Measurements from ENCODE around the gene SCRN2. TPM values are rescaled to one million over a fixed set of nuclear protein-coding genes. Genes with fewer than 3 reads are reported as not detected.

The SCRN2 gene
- total RNA-seq, 1 experiment from 2014 or later: 39.6 TPM

- DNase-seq (ENCODE audit: low read depth): no peak
Measured at GRCh38 chr17:47847341-47848197, 6.5 kb upstream of the SCRN2 start.

DNA sequence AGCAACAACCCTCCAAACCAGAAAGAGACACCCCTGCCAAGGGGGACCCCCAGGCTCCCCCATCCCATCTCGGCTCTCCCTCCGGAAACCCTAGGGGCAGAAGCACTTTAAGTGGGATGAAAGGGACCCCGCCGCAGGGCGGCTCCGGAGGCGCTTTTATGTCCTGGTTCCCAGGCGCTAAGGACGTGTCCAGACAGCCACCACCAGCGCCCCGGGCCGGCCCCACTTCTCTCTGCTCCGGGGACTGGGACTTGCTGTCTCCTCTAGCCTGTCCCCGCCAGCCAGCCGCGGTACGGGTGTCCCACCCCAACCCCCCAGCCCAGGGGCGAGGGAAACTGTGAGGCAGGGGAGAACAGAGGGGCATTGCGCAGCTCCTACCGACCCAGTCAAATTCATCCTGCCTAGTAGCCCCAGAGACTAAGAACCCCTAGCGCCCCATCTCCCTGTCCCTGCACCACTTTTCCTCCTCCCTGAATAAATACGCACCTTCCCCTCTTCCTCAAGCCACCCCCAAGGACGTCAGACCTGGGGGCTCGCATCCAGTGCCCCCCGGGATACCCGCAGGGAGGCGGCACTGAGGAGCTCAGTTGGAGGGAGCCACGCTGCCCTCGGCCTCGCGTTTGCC is 5.8 kb upstream of the SCRN2 start:
- no peak for DNase-seq (ENCODE audit: low read depth)

GRCh38 chr17:47845716-47846075 is 4.6 kb upstream of the SCRN2 start:
- no peak for DNase-seq (ENCODE audit: low read depth)

- peak; percentile 25 for DNase-seq (ENCODE audit: low read depth)
Measured at GRCh38 chr17:47844814-47845715, 4.0 kb upstream of the SCRN2 start.

DNA sequence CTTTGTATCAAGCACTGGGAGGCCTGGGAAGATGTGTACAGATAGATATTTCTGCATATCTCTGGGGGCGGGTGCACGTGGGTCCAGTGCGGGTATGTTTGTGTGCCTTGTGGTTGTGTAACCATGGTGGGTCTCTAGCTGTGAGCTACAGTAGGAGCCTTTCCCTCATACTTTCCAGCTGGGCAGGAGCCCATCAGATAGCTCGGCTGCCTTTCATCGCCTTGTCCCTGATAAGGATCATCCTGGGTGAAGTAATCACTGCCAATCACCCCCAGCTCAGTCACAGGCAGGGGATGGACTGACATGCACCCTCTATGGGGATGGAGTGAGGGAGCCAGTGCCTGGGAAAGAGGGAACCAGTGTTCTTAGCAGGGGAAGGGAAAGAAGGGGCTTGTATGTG is 3.2 kb upstream of the SCRN2 start:
- DNase-seq (ENCODE audit: low read depth): no peak

GRCh38 chr17:47843391-47843730 is 2.3 kb upstream of the SCRN2 start:
- DNase-seq (ENCODE audit: low read depth): no peak

- DNase-seq (ENCODE audit: low read depth): no peak
Measured at GRCh38 chr17:47841488-47842291, 617 bp upstream of the SCRN2 start.

GRCh38 chr17:47840001-47840741 is 902 bp downstream of the SCRN2 start:
- no peak for DNase-seq (ENCODE audit: low read depth)

DNA sequence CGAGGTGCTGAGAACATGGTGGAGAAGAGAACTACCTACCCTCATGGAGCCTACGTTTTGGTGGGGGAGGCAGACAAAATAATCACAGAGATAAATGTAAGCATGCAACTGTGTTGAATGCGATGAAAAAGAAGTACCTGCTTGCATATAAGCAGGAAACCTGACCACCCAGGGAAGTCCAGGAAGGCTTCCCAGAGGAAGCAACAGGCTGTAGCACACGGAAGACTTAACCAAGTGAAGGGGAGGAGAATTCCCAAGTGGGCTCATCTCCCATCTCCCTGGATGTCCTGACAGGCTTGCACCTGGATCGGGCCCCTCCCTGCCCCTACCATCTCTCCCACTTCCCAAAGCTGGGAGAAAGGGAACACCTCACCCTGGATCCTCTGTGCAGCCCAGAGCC is 2.0 kb downstream of the SCRN2 start:
- no peak for DNase-seq (ENCODE audit: low read depth)

DNA sequence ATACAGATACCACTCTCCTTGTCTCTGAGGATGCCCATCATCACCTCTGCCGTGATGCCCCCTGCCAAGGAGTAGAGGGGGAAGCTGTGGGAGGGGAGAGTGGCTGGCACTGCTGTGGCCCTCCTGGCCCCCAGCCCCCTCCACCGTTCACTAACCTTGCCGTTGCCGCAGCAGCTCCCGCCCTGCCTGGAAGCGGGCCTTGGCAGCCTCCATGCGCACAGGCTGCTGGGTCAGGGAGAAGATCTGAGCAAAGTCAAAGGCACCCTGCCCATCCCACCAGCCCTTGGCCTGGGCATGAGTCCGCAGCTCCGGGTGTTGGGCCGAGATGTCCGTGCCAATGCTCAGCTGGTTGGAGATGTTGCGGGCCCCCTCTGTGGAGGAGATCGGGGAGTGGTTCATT is 2.4 kb downstream of the SCRN2 start:
- DNase-seq (ENCODE audit: low read depth): no peak

DNA sequence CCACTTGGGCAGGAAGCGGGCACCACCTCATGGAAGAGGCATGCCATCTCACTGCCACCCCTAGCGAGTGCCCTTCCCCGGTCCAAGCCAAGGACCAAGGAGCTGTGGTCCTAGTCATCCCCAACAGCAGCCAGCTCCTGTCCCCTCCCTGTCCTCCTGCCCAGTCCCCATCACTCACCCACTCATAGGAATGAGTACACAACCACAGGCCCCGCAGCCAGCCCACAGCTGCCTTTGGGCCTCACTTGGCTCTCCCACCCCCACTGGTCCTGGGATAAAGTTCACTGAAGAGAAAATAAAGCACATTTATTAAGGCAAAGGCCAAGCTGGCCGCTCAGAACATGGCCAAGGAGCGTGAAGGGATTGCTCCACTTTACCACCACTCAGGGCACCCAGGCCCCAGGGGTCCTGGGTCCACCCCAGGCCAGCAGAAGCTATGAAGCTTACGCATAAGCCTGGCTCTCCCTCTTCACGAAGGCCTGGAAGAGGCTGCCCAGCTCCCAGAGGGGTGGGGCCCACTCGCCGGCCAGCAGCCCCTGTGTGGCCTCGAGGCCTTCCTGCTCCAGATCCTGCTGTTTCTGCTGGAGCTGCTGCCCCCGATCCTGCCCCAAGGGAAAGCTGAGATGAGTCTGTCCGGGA is 3.6 kb downstream of the SCRN2 start:
- peak; percentile 78 for DNase-seq (ENCODE audit: low read depth)

GRCh38 chr17:47836601-47837000 is 4.5 kb downstream of the SCRN2 start:
- DNase-seq (ENCODE audit: low read depth): no peak

- DNase-seq (ENCODE audit: low read depth): no peak
Measured at GRCh38 chr17:47834756-47835155, 6.3 kb downstream of the SCRN2 start.

- no peak for DNase-seq (ENCODE audit: low read depth)
Measured at GRCh38 chr17:47831934-47832327, 9.1 kb downstream of the SCRN2 start.

DNA sequence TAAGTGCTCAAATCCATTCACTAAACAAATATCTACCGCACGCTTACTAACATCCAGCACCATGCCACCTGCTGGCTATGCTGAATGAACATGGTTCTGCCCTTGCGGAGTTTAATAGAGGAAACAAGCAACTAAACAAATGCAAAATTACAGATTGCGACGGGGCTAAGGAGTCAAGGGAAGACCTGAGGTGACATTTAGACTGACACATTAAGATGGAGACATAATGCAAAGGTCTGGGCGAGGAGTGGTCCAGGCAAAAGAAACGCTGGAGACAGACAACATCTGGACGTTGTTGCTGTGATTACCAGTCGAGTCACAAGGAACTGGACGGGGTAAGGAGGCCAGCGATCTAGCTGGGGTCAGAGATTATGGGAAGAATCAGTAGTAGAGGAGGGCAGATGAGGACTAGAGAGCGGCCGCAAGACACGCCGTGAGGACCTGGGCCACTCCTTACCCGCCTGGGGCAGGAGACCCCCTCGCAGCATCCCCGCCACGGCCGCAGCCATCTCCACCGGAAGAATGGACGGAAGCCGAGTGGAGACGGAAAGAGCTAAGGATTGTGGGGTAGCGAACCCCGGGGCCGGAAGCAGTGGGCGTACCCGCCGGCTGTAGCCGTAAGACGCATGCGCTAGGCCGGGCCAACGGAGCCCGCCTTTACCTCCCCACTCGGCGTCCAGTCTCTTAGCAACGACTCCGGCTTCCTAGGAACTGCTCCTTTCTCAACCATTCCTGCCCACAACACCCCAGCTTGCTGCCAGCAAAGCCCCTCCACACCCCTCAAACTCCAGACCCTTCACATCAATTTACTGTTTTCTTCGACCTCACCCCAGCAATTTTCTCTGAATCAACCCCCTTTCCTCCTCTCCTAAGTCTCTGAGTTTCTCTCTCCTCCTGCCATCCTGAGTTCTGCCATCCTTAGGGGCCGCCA is 9.8 kb downstream of the SCRN2 start, which contains the start of the genes LRRC46 and MRPL10:
Gene LRRC46, plus strand, starts transcription at position 668 of the 931 bp plus-strand sequence. CDS start 320 bp downstream, outside the sequence.
Gene MRPL10, minus strand, starts transcription at position 539 of the 931 bp plus-strand sequence. Its CDS starts 30 bp downstream, at position 509.
- DNase-seq (ENCODE audit: low read depth): peak; percentile 94

DNA sequence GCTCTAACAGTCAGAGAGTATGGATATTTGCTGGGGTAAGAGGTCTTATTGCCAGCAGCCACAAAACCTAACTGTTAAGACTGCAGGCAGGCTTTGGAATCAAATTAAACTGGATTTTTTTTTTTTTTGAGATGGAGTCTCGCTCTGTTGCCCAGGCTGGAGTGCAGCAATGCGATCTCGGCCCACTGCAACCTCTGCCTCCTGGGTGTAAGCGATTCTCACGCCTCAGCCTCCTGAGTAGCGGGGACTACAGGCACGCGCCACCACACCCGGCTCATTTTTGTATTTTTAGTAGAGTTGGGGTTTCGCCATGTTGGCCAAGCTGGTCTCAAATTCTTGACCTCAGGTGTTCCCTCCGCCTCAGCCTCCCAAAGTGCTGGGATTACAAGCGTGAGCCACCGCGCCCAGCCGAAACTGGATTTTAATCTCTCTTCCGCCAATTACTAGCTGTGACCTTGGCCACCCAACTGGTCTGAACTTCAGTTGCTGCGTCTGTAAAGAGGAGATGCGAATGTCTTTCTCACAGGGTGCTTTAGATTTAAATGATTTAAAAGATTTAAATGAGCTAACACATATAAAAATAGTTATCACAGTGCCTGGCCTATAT is 10.6 kb downstream of the SCRN2 start:
- DNase-seq (ENCODE audit: low read depth): no peak

GRCh38 chr17:47829870-47830269 is 11.2 kb downstream of the SCRN2 start:
- no peak for DNase-seq (ENCODE audit: low read depth)

DNA sequence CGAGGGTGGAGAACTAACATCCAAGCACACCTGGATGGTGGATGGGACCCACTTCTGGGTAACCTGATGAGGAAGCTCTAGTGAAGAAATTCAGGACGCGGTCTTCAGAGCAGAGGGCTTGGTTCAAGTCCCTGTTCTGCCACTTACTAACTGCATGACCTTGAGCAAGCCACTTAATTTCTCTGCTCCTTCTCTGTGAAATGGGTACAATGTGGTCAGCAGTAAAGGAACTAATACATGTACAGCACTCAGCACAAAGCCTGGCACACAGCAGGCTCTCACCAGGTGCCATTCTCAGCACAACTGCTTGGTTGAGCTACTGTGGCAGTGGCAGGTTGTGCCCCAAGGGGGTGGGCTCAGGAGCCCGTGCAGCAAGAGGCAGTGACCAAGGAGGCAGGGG is 17.6 kb downstream of the SCRN2 start:
- no peak for DNase-seq (ENCODE audit: low read depth)

Measured in HT1080 (cell line).